Activated T-helper 9 cell treated with anti-CD3 and anti-CD28 coated beads, Interleukin-2, amount 50 U/mL, for 16 hours (primary cell): ENCODE results near the gene HELZ2.
"Not testable (repeated sequence)": the region's sequence is repeated elsewhere in the genome, so short reads cannot be mapped to it uniquely, and the experiment has no call there.

Experiments
- DNase-seq: peaks from one replicate; pipeline ENCODE4 v3.0.0-alpha.2; 2020; ENCODE audit warnings: low read depth

The HELZ2 gene

DNA sequence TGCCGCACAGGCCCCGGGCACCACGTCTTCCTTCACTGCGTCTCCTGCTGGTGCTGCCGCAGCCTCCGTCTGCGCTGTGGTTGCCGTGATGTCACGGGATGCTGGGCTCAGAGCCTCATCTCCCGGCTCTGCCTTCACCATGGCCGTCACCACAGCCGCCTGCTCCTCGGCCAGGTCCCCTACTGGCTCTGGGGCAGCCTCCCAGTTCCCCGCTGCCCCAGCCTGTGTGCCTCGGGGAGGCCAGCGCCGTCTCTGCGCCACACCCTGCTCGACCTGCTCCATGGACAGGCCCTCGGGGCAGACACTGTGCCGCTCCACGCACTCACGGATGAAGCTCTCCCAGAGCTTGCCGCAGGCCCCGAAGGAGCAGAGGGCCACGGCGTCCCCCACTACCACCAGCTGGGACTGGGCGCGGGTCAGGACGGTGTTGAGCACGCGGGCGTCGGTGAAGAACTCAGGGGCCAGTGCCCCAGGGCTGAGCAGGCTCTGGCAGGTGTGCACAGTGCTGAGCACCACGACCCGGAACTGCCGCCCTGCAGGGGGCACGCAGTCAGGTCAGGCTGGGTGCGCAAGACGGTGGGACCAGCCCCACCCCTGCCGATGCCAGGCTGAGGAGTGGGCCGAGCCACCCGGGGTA, 8.2 kb downstream of the HELZ2 start:
- no peak for DNase-seq

DNA sequence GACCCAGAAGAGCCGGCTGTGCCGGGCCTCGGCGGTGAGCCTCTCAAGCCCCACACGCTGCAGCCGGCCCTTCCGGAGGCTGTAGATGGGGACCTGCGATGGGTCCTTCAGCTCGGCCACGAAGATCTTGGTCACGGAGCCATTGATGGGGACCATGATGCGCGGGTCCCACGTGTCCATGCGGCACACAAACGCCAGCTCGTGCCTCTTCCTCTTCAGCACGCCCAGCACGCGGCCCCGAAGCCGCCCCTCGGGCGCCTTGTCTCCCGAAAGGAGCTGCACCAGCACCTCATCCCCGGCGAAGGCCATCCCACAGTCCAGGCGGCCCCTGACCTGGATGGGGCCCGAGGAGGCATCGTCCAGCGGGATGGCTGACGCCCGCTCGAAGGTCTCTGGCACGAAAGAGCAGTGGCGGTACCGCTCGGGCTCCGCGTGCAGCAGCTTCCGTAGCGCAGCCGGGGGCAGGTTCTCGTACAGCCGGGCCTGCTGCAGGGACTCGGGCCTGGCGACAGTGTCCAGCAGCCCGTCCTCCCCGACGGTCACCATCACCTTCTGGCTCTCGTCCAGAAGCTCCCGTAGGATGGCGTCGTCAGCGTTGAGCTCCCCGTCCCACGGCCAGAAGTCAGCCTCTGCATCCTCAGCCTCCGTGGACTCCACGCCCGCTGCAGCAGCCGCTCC, 8.9 kb downstream of the HELZ2 start:
- no peak for DNase-seq

DNA sequence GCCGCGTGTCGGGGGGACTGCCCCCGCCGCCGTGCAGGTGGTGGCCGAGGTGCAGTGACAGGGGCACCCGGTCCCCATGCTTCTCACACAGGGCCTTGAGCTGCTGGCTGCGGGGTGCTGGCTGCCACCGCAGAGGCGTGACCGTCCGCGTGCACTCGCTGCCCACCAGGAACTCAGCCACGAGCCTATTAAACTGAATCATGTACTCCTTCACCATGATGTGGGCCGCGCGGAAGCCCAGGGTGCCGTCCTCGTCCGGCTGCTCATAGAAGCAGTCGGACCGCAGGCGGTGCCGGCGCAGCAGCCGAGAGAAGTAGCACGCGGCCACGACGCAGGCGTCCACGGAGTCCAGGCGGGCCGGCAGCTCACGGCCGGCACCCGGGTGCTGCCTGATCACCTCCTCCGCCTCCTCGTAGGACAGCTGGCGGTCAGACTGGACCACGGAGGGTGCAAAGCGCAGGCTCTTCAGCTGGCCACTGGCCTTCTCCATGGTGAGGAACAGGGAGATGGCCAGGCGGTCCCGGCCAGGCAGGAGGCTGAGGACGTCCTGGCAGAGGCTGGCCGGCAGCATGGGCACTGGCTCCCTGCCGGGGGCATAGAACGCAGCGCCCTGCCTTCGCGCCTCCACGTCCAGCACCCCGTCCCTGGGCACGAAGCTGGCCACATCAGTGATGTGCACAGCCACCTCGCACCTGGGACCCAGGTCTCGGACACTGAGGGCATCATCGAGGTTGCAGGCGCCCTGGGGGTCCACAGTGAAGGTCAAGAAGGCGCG, 9.8 kb downstream of the HELZ2 start:
- DNase-seq: no peak

DNA sequence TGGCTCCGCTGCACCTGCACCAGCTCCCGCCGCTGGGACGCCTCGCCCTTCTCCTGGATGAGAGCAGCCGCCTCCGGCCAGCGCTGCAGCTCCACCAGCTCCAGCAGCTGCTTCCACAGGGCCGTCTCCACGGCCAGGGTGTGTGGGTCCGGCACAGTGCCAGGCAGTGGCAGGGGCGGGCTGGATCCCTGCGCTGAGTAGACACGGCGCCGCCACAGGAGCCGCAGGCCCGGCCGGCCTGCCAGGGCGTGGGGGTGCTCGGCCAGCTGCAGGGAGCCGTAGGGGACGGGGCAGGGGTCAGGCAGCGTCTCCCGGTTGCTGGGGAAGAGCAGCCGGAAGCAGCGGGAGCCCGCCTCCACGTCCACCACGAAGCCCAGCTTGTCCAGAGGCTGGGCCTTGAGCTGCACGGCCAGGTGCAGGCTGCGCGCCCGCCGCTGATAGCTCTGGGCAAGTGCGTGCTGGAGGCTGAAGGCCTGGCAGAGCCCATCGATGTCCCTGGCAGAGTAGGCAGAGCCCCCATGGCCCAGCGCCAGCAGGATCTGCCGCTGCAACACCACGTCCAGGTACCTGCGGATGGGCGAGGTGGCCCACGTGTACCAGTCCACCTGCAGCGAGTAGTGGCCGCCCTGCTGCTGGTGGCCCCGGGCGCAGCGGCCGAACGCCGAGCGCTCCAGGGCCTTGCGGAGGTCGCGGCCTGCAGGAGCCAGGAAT, 10.7 kb downstream of the HELZ2 start:
- no peak for DNase-seq

DNA sequence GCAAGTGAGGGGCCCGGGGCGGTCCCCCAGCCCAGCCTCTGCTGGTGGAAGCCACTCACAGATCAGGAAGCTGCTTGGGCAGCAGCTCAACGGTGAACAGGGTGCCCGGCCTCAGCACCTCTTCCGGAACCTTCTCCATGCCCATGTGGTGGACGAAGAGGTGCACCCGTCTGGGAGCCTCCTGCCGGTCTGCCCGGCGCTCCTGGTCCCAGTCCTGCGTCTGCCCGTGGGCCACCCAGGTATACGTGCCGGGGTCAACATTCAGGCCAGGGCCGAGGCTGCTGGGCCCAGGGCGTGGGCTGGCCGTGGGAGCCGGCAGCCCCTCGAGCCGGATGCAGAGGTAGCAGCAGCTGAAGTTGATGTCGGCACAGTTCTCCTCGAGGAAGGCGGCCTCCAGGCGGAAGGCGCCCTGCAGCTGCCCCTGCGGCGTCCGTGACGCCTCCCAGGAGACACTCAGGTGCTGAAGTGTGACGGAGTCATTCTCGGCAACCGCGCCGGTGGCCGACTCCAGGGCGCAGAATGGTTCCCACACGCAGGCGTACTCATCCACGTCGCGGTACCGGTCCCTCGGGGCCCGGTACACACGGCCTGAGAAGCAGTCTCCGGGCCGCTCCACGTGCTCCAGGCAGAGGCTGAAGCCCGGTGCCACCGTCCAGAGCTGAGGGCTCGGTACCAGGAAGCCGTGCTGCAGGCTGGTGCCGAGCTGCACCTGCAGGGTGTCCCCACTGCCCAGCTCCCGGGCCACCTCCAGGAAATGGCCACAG, 11.4 kb downstream of the HELZ2 start:
- no peak for DNase-seq

DNA sequence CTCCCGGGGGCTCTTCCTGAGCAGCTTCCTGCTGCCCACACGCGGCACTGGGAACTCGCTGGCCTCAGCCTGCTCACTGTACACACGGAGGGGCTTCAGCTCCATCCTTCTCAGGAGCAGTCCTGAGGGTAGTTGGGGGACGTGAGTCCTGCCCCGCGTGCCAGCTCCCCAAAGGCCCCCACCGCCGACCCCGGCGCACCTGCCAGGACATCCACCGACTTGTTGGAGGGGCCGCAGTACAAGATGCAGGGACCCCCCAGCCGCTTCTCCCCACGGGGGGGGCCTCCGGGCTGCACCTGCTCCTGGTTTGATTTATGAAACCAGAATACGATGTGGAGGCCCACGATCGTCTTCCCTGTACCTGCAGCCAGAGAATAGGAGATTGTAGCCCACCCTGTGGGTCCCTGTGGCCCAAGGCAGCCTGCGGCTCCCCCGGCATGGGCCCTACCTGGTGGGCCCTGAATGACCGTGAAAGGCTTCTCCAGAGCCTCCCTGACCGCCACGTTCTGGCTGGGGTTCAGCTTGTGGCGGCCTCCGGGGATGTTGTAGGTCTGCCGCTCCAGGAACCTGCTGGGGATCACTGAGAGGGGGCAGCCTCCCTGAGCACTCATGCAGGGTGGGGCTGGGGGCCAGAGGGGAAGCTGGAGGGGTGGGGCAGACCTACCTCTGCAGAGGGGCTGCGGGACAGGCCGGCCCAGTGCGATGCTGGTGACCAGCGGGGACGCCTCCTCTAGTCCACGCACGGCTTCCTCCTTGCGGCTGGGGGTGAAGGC, 12.2 kb downstream of the HELZ2 start:
- DNase-seq: no peak

DNA sequence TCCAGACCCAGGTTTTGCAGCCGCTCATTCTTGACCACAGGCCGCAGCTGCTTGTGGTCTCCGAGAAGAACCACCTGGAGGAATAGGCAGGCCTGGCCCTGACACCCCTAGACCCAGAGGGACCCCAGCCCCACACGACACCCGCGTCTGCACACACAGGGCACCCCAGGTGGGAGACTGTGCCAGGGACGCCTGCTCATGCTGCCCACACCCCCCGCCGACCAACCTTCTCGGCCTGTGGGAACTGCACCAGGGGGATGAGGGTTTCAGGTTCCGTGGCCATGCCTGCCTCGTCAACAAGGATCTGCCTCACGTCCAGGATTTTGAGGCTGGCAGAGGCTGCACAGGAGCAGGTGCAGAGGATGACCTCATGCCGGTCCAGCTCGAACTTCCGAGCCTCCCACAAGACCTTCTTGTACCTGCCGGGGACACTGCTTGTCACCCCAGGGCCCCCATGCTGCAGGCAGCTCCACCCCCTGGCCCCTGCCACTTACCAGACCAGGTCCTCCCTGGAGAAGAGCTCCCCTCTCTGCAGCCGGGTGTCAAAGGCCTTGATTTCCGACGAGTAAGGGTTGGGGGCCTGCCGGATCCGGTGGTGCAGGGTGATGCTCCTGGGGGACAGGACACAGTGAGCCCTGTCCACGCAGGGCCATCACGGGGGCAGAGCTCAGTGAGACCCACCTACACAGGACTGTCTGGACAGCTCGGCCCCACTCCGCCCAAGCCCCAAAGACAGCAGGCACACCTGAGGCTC, 13.0 kb downstream of the HELZ2 start:
- DNase-seq: no peak

DNA sequence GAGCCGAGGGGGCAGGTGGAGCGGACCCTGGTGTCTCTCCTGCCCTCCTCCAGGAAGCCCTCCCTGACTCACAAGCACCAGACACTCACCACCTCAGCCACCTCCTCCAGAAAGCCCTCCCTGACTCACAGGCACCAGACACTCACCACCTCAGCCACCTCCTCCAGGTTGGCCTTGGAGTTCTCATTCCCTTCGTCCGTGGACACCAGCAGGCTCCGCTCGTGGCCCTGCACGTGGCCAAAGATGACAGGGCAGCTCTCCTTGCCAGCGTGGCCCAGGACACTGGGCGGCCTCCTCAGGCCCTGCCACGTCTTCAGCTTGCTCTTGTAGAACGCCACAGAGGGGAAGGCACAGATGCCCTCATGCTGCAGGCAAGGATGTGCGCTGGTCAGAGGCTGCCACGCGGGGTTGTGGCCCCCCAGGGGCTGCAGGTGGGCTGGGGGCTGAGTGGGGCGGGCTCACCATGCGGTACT, 13.7 kb downstream of the HELZ2 start:
- DNase-seq: no peak

DNA sequence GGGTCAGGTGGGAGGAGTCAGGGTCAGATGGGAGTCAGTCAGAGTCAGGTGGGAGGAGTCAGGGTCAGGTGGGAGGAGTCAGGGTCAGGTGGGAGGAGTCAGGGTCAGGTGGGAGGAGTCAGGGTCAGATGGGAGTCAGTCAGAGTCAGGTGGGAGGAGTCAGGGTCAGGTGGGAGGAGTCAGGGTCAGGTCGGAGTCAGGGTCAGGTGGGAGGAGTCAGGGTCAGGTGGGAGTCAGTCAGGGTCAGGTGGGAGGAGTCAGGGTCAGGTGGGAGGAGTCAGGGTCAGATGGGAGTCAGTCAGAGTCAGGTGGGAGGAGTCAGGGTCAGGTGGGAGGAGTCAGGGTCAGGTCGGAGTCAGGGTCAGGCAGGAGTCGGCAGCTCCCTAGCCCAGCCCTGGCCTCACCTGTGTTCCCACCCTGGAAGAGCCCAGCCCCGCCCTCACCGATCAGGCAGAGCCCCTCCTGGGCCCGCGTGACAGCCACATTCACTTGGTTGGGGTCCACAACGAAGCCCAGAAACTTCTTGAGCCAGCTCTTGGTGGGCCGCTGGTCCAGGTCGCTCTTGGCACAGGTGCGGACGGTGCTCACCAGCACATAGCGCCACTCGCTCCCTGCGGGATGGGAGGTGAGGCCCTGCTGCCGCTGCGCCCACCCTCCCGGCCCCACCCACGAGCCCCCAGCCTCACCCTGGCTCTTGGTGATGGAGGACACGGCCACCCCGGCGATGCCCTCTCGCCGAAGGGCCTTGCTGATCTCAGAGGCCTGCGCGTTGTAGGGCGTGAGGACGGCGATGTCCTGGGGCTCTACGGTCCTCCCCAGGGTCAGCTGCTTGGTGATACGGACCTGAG, 14.3 kb downstream of the HELZ2 start:
- DNase-seq: not testable (repeated sequence)

DNA sequence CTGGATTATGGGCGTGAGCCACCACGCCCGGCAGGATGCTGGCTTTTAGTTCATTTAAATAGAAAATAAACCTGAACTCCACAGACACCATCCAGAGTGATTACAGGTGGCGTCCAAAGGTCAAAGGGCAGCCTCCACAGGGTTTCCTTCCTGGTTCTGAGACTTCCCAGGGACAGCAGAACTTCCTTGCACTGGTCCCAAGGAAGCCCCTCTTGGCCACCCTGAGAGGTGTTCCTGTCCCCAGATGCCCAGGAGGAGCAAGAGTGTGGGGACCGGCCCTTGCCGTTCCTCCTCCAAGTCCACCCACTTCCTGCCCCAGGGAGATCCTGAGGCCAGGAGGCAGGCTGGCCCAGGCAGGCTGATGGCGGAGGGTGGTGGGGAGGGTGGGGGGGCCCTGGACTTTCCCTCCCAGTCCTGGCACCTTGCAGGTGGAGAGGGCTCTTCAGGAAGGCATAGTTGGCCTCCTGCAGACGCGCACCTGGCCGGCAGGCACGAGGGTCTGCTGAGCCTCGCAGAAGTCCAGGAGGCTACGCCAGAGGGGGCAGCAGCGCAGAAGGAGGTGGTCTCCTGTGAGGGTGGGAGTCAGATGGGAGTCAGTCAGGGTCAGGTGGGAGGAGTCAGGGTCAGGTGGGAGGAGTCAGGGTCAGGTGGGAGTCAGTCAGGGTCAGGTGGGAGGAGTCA, 15.1 kb downstream of the HELZ2 start:
- DNase-seq: no peak

DNA sequence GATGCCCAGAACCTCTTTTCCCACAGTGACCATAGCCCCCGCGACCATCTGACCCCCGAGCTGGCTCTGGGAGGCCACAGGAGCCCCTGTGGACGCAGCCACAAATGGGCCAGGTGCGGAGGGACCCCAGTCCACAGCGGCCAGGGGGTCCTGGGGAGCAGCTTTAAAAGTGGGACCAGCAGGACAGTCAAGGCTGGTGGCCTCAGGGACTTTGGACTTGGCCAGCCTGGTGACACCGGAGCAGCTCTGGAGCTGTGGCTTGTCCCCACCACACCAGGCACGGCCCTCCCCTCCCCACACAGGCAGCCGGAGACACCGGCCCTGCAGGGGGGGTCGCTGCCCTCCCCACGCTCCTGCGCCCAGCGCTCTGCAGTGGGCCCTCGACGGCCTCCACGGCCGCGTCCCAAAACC, 16.6 kb downstream of the HELZ2 start:
- no peak for DNase-seq

DNA sequence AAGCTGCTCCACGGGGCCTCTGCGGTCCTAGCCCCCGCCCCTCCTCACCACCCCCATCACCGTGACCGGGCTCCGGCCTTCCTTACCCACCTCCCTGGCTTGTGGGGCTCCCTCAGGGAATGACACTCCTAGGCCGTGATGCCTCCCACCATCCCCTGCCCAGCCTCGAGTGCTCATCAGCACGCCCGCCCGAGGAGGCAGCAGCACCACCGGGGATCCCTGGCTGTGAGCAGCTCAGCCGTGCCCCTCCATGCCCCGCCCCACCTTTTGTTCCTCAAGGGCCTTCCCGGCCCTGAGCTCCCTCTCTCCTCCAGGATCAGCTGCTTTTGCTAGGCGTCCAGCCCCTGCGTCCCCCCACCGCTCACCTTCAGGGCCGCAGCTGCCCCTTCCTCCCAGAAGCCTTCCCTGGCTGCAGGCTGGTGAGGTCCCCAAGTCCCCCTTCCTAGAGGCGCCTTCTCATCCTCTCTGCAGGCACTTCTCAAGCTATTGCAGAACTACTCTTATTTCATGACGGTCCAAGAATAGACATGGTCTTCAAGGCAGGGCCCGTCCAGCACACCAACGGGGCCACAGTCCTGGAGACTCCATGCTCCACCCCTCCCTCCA, 17.1 kb downstream of the HELZ2 start:
- DNase-seq: no peak

DNA sequence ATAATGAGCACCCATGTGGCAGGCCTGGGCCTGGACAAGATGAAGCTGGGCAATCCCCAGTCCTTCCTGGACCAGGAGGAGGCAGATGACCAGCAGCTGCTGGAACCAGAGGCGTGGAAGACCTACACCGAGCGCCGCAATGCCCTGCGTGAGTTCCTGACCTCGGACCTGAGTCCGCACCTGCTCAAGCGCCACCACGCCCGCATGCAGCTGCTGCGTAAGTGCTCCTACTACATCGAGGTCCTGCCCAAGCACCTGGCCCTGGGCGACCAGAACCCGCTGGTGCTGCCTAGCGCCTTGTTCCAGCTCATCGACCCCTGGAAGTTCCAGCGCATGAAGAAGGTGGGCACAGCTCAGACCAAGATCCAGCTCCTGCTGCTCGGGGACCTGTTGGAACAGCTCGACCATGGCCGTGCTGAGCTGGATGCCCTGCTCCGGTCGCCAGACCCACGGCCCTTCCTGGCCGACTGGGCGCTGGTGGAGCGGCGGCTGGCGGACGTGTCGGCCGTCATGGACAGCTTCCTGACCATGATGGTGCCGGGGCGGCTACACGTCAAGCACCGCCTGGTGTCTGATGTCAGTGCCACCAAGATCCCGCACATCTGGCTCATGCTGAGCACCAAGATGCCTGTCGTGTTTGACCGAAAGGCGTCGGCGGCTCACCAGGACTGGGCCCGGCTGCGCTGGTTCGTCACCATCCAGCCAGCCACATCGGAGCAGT, 18.2 kb downstream of the HELZ2 start:
- DNase-seq: no peak

DNA sequence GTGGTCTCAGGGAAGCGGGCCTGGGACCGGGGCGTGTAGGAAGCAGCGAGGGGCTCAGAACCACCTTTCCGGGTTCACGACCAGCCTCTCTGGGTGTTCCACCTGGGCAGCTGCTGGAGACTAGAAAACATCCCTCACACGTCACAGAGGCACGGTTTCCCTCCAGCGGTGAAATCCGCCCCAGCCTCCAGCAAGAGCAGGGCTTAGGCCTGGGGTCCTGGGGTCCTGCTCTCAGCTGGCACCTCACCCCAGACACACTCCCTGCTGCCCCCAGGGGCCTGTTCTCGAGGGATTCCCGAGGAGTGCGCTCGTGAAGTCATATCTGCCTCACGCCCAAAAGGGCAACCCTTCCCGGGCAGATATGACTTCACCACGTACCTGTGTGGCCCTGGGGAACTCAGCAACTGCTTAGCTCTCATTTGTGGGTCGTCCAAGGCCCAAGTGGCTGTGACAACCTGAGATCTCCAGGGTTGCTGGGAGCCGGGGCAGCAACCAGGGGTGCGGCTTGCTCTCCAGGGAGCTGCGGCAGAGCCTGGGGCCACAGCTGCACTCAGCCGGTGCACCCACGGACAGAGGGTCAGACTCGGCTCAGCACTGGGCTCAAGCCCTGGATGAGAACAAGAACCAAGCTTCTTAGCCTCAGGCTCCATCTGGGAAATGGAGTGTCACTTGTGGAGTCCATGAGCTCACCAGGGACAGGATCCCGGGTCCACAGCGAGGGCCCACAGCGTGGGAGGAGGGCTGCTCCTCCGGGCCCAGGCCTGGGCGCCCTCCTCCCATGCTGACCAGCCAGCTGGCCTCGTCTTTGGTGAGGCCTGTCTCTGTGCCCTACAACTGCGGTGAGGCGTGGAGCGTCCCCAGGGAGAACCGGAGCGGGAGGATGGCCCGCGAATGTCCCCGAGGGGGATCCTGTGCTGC, 19.4 kb downstream of the HELZ2 start:
- no peak for DNase-seq

DNA sequence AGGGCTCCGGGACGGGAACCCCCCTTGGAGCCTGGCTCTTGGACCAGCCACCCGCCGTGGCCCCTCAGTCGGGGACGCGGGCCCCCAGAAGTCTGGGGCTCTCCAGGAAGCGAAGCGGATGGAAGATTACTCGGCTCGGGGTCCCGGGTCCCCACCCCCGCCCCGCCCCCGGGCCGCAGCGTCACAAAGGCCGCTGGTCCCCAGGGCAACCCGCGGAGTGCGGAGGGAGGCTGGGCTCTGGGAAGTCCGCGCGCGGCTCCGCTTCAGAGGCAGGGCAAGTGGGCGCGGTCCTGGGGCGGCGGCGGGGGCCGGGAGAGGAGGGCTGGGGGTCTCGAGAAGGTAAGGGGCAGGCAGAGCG, 20.1 kb downstream of the HELZ2 start, which contains the start of gene FNDC11:
TSS of gene FNDC11 (plus strand) at position 227 of the 358 bp plus-strand sequence. CDS start 1,505 bp downstream, outside the sequence.
- DNase-seq: peak; percentile 41

DNA sequence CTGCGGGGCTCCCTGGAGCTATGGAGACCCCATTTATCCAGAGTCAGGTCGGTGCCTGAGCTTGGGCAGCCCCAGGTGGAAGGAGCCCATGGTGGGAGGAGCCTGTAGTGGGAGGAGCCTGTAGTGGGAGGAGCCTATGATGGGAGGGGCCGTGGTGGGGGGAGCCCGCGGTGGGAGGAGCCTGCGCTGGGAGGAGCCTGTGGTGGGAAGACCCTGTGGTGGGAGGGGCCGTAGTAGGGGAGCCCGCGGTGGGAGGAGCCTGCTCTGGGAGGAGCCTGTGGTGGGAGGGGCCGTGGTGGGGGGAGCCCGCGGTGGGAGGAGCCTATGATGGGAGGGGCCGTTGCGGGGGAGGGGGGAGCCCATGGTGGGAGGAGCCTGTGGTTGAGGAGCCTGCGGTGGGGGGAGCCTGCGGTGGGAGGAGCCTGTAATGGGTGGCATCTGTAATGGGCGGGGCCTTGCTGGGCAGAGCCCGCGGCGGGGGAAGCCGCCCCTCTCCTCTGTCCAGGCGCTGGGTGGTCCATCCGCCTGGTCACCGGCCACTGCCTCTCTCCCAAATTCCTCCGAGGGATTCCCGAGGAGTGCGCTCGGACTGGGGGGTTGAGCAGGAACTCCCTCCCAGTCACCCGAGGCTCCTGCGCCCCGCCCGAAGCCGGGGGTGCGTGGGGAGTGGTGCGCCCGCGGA, 20.6 kb downstream of the HELZ2 start:
- DNase-seq: peak; percentile 82
